Aorta (tissue), 5 donors: ENCODE results near the gene HRAS. TPM values are rescaled to one million over a fixed set of nuclear protein-coding genes. Genes with fewer than 3 reads are reported as not detected.
"Not testable (repeated sequence)": the region's sequence is repeated elsewhere in the genome, so short reads cannot be mapped to it uniquely, and the experiment has no call there.

Source experiments
- ATAC-seq: fragments of 200-7000 bp; cut with Tn5 transposase; one replicate; pipeline ENCODE4 v1.9.1; 2022; ENCODE audit warnings: moderate library complexity; ENCODE audit not compliant: low FRiP score
- DNase-seq, 2 donors: peaks; one replicate each; pipeline ENCODE4 v3.0.0-alpha.2; 2020
- H3K27ac ChIP-seq, 2 donors: one replicate each; pipeline ENCODE4 v1.5.1; 2013; ENCODE audit warnings: low read length in 2 of 2, mild to moderate bottlenecking in 2 of 2, moderate library complexity in 2 of 2, control low read depth in 1 of 2, inconsistent platforms in 1 of 2, low read depth in 1 of 2
- H3K27me3 ChIP-seq, 2 donors: one replicate each; pipeline ENCODE4 v1.6.1; 2013; ENCODE audit warnings: control low read depth in 1 of 2, low read length in 1 of 2, mild to moderate bottlenecking in 1 of 2, moderate library complexity in 1 of 2; ENCODE audit not compliant: insufficient read depth in 2 of 2, control insufficient read depth in 1 of 2
- H3K36me3 ChIP-seq, 2 donors: one replicate each; pipeline ENCODE4 v1.6.1; 2013; ENCODE audit warnings: control low read depth in 1 of 2, low read length in 1 of 2, mild to moderate bottlenecking in 1 of 2; ENCODE audit not compliant: insufficient read depth in 2 of 2, control insufficient read depth in 1 of 2
- H3K4me1 ChIP-seq, 2 donors: one replicate each; pipeline ENCODE4 v1.6.1; 2013; ENCODE audit warnings: low read length in 2 of 2, control low read depth in 1 of 2, mild to moderate bottlenecking in 1 of 2, moderate library complexity in 1 of 2; ENCODE audit not compliant: insufficient read depth in 2 of 2, control insufficient read depth in 1 of 2
- H3K4me3 ChIP-seq, 2 donors: one replicate each; pipeline ENCODE4 v1.5.1; 2013; ENCODE audit warnings: low read length in 2 of 2, control low read depth in 1 of 2, mild to moderate bottlenecking in 1 of 2
- H3K9me3 ChIP-seq: one replicate; pipeline ENCODE4 v1.6.1; 2013; ENCODE audit warnings: mild to moderate bottlenecking, low read length; ENCODE audit not compliant: control insufficient read depth
- WGBS, 2 donors: extraction: QIAGEN DNeasy Blood & Tissue Kit; methylation state at CpG; one replicate each; pipeline ENCODE4 v1.1.7; 2013; 5-methylcytosine and 5-hydroxymethylcytosine counted together
- intact Hi-C, 2 donors: fragments of 100-400 bp; cut with DNase I; formaldehyde crosslinking; loops; one replicate each; pipeline versions ENCODE4 v1.14.2 to v1.15.0; 2022
- polyA plus RNA-seq, 2 donors: library from polyadenylated mRNA; stranded (reverse); fragments of 200-250 nt; gene quantifications; one replicate each; pipeline ENCODE4 v1.2.3, GENCODE V29; 2013
- total RNA-seq, 2 donors: library from RNA; stranded (reverse); fragmentation: NEBNext Ultra II Directional; extraction: Animal tissue kit (Norgen Biotek cat#: 25700); gene quantifications; one replicate each; pipeline ENCODE4 v1.2.1, GENCODE V29; 2021
- donor health status: healthy with polysubstance abuse.
- donor health status: Bipolar disorder and iron deficiency.
- donor health status: DM: no; HTN: no; CAD: no.
- donor health status: DM: no; HTN: no; CAD: no.
- donor health status: DM: yes; HTN: yes; CAD: no.

The HRAS gene
- total and polyA plus RNA-seq, 4 donors = 35.9 to 142 (median 60.4) TPM

DNA sequence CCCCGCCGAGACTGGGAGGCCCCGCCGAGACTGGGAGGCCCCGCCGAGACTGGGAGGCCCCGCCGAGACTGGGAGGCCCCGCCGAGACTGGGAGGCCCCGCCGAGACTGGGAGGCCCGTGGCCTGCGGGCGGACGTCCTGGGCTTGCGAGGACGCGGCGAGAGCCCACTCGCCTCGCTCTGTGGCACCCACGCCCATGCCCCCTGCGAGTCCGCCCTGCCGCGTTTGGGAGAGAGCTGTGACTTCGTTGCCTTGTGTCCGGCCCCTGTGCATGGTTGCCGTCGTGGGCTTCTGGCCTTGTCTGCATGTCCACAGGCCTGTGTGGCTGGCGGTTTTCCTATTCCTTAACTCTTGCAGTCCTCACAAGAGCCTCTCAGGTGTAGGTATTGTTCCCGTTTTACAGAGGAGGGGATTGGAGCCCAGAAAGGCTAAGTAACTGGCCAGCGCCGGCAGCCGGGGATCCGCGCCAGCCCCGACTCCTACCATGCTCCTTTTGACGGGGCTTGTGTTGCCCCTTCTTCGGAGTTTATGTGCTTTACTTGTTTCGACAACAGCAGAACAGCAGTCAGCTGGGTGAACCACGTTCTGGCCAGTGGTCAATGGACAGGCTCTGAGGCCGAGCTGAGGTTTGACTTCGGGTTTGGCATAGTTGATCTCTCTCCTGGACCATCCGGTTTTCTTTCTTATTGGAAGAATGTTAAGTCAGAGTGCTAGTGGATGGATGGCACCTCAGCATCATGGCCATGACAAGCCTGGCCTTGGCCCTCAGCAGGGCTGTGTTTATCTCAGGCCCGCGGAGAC, 41.6 kb upstream of the HRAS start:
- Histone ChIP-seq H3K36me3 (no peaks in the 10 kb centered on the region), H3K27me3 (no peaks in the 10 kb centered on the region), H3K27ac (peak overlapping the region in 1 of 2 donors; percentile 49), H3K4me3 (peak overlapping the region; percentile 67 to 69), H3K4me1 (no peaks in the 10 kb centered on the region), H3K9me3 (no peaks in the 10 kb centered on the region)
- ATAC-seq (no peak), DNase-seq (no peak)
- WGBS, 2 donors = 5% methylated on average over 40 to 46 of the region's 48 CpGs
- intact Hi-C loops = loop anchor here in 1 of 2 donors (5.0 kb wide), 1 partner anchor 35 kb away; no protein-coding TSS in a partner anchor

DNA sequence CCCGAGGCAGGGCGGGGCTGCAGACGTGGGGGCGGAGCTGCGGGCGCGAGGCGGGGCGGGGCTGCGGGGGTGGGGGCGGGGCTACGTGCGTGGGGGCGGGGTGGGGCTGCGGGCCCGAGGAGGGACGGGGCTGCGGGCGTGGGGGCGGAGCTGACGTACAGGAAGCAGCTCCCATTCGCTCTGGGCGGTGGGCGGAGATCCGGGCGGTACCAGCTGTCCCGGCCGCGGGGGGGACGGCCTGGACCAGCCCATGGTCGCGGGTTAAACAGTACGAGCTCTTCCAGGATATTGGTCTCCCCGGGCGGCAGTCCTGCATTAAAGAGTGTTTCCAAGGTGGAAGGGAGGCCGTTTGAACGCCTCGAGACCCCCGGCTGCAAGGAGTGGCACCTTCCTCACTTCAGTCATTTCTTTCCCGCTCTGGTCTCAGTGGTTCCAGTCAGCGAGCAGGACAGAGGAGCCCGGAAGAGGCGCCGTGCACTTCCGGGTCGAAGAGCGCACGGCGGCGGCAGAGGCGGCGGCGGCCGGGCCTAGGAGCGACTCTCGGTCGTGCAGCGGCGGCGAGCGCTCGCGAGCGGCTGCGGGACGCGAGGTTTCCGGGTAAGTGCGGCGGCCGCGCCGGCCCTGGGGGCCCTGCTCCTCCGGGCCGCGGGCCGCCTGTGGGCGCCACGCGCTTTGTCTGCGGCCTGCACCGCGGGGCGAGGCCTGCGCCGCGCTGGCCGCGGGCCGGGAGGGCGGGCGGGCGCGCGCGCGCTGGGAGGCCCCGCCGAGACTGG, 40.8 kb upstream of the HRAS start, which contains the start of gene PHRF1:
Gene PHRF1 (plus strand): TSS at position 475 of the 773 bp plus-strand sequence. CDS start 5,043 bp downstream, outside the sequence.
- Histone ChIP-seq H3K27me3 (no peaks in the 10 kb centered on the region), H3K9me3 (no peaks in the 10 kb centered on the region), H3K27ac (peak within 1 kb of the TSS in 1 of 2 donors; percentile 49), H3K4me3 (peak within 1 kb of the TSS; percentile 67 to 69), H3K36me3 (no peaks in the 10 kb centered on the region), H3K4me1 (no peaks in the 10 kb centered on the region)
- ATAC-seq (peak; percentile 97), DNase-seq (peak; percentile 97 to 98)
- intact Hi-C loops = loop anchor here in 1 of 2 donors (5.0 kb wide), 1 partner anchor 36 kb away; no protein-coding TSS in a partner anchor
- WGBS, 2 donors = 0 to 1% methylated on average over 50 to 99 of the region's 99 CpGs

DNA sequence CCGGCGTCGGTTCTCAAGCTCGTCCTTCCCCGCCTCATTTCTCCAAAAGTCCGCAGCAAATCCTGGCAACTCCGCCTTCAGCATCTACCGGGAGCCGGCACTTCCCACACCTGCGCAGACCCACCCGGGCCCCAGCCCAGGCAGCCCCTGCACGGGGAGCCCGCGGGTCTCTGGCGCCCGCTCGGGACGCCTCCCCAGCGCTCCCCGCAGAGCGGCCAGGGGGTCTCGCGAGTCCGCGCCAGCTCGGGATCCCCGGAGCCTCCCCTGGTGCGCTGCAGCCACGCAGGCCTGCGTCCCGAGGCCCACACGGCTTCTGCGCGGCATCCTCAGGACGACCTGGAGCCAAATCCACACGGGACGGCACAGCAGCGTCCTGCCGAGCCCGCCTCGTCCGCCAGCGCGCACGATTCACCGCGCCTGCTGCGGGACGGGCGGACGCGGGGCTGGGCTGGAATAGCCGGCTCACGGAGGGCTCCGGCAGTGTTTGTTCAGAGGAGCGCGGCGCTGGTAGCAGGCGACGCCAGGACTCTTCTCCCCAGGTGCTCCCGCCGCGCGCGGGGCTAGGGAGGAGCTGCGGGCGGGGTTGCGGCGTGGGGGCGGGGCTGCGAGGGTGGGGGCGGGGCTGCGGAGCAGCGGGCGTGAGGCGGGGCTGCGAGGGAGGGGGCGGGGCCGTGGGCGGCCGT, 40.1 kb upstream of the HRAS start:
- intact Hi-C loops = loop anchor here in 1 of 2 donors (5.0 kb wide), 1 partner anchor 37 kb away; no protein-coding TSS in a partner anchor
- no peak for DNase-seq
- peak; percentile 36 for ATAC-seq

DNA sequence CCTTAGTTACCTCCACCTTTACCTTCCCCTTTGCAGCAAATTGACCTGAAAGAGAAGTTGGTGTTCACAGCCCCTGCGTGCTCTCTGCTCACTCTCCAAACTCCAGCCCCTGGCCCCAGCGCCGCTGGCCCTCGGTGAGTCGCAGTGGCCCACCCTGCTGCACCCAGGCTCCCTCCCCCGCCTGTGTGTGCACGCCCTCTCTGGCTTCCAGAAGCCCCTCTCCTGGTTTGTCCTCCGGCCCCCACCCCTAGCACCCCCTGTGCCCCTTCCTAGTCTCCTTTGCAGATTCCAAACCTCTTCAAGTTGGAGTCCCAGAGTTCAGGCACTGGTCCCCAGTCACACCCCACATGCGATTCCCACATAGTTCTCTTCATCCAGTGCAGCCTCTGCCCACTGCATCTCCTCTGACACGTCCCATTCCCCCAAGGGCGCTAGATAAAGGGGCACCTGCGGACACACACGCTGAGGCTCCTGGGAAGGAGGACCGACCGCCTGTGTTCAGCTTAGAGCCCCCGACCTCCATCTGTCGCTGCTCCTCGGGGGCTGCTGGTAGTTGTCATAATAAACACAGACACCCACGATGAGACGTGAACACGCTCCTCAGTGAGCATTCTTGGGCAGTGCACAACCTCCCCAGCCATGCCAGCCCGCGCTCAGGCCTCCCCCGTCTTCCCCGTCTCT, 39.4 kb upstream of the HRAS start:
- WGBS, 2 donors = 34 to 35% methylated on average over 25 of the region's 25 CpGs
- H3K4me1 ChIP-seq = no peaks in the 10 kb centered on the region
- H3K36me3 ChIP-seq = no peaks in the 10 kb centered on the region
- no peak overlapping the region for H3K4me3 ChIP-seq
- no peaks in the 10 kb centered on the region for H3K27me3 ChIP-seq
- ATAC-seq = no peak
- no peak for DNase-seq
- H3K9me3 ChIP-seq = no peaks in the 10 kb centered on the region
- intact Hi-C loops = loop anchor here in 1 of 2 donors (5.0 kb wide), 1 partner anchor 38 kb away; no protein-coding TSS in a partner anchor
- H3K27ac ChIP-seq = no peak overlapping the region

More for the DNA sequence above, 40.1 kb upstream of the HRAS start:
- no peaks in the 10 kb centered on the region for H3K36me3 ChIP-seq
- H3K4me3 ChIP-seq = peak overlapping the region; percentile 24 to 52
- H3K9me3 ChIP-seq = no peaks in the 10 kb centered on the region
- H3K4me1 ChIP-seq = no peaks in the 10 kb centered on the region
- WGBS, 2 donors = 0 to 1% methylated on average over 47 to 81 of the region's 81 CpGs
- H3K27me3 ChIP-seq = no peaks in the 10 kb centered on the region
- H3K27ac ChIP-seq = no peak overlapping the region

DNA sequence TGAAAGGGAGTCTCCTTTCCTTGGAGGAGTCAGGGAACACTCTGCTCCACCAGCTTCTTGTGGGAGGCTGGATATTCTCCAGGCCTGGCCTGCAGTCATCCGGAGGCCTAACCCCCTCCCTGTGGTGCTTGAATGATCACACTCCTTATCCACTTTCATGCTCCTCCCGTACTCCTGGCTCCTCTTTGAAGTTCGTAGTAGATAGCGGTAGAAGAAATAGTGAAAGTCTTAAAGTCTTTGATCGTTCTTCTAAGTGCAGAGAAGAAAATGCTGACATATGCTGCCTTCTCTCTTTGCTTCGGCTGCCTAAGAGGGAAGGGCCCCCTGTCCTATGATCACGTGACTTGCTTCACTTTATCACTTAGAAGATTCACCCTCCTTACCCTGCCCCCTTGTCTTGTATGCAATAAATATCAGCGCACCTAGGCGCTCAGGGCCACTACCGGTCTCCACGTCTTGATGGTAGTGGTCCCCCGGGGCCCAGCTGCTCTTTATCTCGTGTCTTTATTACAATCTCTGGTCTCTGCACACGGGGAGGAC, 38.7 kb upstream of the HRAS start:
- H3K4me1 ChIP-seq, H3K36me3 ChIP-seq, H3K27me3 ChIP-seq, DNase-seq, H3K27ac ChIP-seq, H3K4me3 ChIP-seq, intact Hi-C loops, H3K9me3 ChIP-seq, ATAC-seq: not testable (repeated sequence)
- 75 to 85% methylated on average over 14 of the region's 14 CpGs for WGBS, 2 donors

DNA sequence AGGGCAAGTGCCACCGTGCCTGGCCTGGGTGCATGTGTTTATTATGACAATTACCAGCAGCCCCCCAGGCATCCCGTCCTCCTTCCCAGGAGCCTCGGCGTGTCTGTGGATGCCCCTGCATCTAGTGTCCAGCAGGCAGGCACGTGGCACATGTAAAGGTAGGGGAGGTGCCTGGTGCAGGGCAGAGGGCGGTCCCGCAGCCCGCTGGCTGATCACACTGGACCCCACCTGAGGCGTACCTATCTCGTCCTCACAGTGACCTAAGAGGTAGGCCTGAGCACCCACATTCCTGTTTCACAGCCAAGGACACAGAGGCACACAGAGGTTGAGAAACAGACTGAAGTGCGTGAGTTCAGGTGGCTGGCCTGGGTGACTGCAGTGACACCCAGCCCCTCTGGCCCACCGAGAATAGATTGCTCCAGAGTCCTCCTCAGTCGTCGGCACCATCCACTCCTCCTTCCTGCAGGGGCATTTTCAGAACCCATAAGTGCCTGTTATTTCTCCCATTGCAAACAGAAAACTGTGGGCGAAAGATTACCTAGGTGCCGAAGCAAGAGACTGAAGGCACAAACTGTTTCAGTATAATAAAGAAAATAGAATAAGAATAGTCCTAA, 37.9 kb upstream of the HRAS start:
- Histone ChIP-seq H3K9me3 (no peaks in the 10 kb centered on the region), H3K36me3 (no peaks in the 10 kb centered on the region), H3K27me3 (no peaks in the 10 kb centered on the region), H3K27ac (no peak overlapping the region), H3K4me3 (no peak overlapping the region), H3K4me1 (no peaks in the 10 kb centered on the region)
- 94 to 96% methylated on average over 16 of the region's 16 CpGs for WGBS, 2 donors
- intact Hi-C loops = no loop called here
- no peak for ATAC-seq
- DNase-seq = no peak

DNA sequence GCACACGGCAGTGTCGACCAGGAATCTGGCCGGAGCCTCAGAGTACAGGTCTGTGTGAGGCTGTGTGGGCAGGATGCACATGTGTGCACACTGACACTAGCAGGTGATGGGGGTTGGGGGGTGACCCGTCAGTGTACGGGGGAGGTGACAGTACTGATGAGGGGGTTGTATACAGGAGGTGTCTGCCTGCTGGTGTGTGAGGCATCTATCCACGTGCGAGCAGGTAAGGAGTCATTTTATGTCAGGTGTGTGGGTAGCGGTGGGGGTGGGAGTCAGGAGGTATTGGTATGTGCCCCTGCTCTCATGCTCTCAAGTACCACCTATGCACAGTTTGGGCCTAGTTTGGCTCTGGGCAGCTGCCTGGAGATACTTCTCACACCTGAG, 36.4 kb upstream of the HRAS start:
- Histone ChIP-seq H3K4me1 (no peaks in the 10 kb centered on the region), H3K36me3 (no peaks in the 10 kb centered on the region), H3K27me3 (no peaks in the 10 kb centered on the region), H3K4me3 (no peak overlapping the region), H3K9me3 (no peaks in the 10 kb centered on the region), H3K27ac (no peak overlapping the region)
- no peak for ATAC-seq
- 73 to 76% methylated on average over 8 of the region's 8 CpGs for WGBS, 2 donors
- intact Hi-C loops = no loop called here
- no peak for DNase-seq
